ENCODE measurements around the gene CYBRD1. TPM values are rescaled to one million over a fixed set of nuclear protein-coding genes. Genes with fewer than 3 reads are reported as not detected.

CYBRD1 gene
- total and polyA plus RNA-seq, 10 of the 15 experiments (the other 5 are each of a cell fraction or from before 2014, with no cell fraction given) = 10.8 to 51.9 (median 29.6) TPM

DNA sequence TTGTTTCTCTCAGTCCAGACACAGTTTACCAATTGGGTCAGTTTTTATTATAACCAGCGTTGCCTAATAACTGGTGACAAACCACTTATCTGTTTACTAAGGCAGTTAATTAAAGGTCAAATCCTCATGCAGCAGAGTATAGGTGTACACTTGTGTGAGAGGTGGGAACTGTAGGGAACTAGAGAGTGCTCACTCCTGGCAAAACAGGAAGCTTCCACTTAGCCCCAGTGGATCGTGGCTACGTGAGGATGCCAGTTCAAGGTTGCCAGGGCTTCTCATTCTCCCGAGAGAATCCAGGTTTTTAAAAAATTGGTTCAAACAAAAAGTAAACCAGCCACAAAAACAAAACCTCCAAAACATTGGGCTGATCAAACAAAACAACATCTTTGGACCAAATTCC, 8.1 kb downstream of the CYBRD1 start:
- ATAC-seq (peak; percentile 23; the same call in 2 of the 3 replicates), FAIRE-seq (no peak), DNase-seq (ENCODE audit: low read depth, low spot score) (no peak)
- RAD21 ChIA-PET (ENCODE audit: unreplicated experiment) = interaction anchor here (1.0 to 4.5 kb wide), 4 partner anchors 16 to 113 kb away, joined by 3 to 23 read pairs (median 5); no protein-coding TSS in a partner anchor
- POLR2A ChIA-PET = interaction anchor here (0.7 to 1.2 kb wide), 2 partner anchors 16 to 22 kb away, joined by 3 to 4 read pairs; no protein-coding TSS in a partner anchor
- Histone ChIP-seq H3K4me3 (peak overlapping the region; percentile 6; the same call in 1 of the 2 replicates), H3K36me3 (ENCODE audit: control insufficient read depth in 2 of 2, insufficient read depth in 2 of 2, low read length in 1 of 2) (no peaks in the 10 kb centered on the region; a peak in 1 of 4 replicates), H3K9ac (ENCODE audit: control insufficient read depth, insufficient read depth, low read length) (0 out of 2 replicates have a peak overlapping the region, but pooled peaks have one; percentile 2), H4K20me1 (ENCODE audit: control insufficient read depth, insufficient read depth) (no peaks in the 10 kb centered on the region), H2AFZ (ENCODE audit: control insufficient read depth, low read depth, low read length) (peak overlapping the region; percentile 19), H3K4me2 (ENCODE audit: control insufficient read depth, insufficient read depth) (peak overlapping the region; percentile 58), H3K27ac (ENCODE audit: control insufficient read depth, insufficient read depth) (peak overlapping the region; percentile 57), H3K4me1 (ENCODE audit: control insufficient read depth, insufficient read depth, low read length) (peaks cover 11% of the 10 kb centered on the region), H3K27me3 (replicated peaks in 1 of 2; ENCODE audit: control insufficient read depth in 2 of 2, insufficient read depth in 2 of 2, low read length in 1 of 2) (no peaks in the 10 kb centered on the region), H3K9me3 (replicated peaks; ENCODE audit: control insufficient read depth, insufficient read depth, low read length) (peaks cover 3% of the 10 kb centered on the region; the same call in 2 of the 3 replicates), H3K79me2 (ENCODE audit: control insufficient read depth, insufficient read depth, low read length) (peaks cover 66% of the 10 kb centered on the region)
- intact Hi-C loops (cut with micrococcal nuclease; ENCODE audit: unreplicated experiment) = no loop called here
- in situ Hi-C loops (cut with MboI) = no loop called here
- no TSS peak for BruUV-seq (replicated peaks)
- CTCF ChIA-PET = interaction anchor here (0.6 to 3.7 kb wide), 9 partner anchors 9 to 114 kb away, joined by 3 to 17 read pairs (median 6); partner anchors contain the start of gene CYBRD1
- 38% methylated on average over 4 of the region's 4 CpGs for WGBS (ENCODE audit: insufficient coverage, insufficient replicate concordance, low lambda C conversion rate, missing lambda C conversion rate)
- SMC1A ChIA-PET (ENCODE audit: uncharacterized antibody, unreplicated experiment) = interaction anchor here (0.6 to 5.8 kb wide), 10 partner anchors 9 to 174 kb away, joined by 3 to 33 read pairs (median 4); partner anchors contain the start of gene CYBRD1
- TF ChIP-seq, protein P1, sequence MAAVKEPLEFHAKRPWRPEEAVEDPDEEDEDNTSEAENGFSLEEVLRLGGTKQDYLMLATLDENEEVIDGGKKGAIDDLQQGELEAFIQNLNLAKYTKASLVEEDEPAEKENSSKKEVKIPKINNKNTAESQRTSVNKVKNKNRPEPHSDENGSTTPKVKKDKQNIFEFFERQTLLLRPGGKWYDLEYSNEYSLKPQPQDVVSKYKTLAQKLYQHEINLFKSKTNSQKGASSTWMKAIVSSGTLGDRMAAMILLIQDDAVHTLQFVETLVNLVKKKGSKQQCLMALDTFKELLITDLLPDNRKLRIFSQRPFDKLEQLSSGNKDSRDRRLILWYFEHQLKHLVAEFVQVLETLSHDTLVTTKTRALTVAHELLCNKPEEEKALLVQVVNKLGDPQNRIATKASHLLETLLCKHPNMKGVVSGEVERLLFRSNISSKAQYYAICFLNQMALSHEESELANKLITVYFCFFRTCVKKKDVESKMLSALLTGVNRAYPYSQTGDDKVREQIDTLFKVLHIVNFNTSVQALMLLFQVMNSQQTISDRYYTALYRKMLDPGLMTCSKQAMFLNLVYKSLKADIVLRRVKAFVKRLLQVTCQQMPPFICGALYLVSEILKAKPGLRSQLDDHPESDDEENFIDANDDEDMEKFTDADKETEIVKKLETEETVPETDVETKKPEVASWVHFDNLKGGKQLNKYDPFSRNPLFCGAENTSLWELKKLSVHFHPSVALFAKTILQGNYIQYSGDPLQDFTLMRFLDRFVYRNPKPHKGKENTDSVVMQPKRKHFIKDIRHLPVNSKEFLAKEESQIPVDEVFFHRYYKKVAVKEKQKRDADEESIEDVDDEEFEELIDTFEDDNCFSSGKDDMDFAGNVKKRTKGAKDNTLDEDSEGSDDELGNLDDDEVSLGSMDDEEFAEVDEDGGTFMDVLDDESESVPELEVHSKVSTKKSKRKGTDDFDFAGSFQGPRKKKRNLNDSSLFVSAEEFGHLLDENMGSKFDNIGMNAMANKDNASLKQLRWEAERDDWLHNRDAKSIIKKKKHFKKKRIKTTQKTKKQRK (IDR thresholded peaks at IDR 0.05; ENCODE audit: low read depth, low read length) = no peak
- no peak for TF ChIP-seq POLR2AphosphoS5 (IDR thresholded peaks at IDR 0.05; ENCODE audit: low read length)
- no peak for TF ChIP-seq SUZ12 (IDR thresholded peaks at IDR 0.05; ENCODE audit: unreplicated experiment)
- TF ChIP-seq TBL1XR1 (IDR thresholded peaks at IDR 0.05; ENCODE audit: low read depth, low read length) = no peak
- TF ChIP-seq, protein P2, sequence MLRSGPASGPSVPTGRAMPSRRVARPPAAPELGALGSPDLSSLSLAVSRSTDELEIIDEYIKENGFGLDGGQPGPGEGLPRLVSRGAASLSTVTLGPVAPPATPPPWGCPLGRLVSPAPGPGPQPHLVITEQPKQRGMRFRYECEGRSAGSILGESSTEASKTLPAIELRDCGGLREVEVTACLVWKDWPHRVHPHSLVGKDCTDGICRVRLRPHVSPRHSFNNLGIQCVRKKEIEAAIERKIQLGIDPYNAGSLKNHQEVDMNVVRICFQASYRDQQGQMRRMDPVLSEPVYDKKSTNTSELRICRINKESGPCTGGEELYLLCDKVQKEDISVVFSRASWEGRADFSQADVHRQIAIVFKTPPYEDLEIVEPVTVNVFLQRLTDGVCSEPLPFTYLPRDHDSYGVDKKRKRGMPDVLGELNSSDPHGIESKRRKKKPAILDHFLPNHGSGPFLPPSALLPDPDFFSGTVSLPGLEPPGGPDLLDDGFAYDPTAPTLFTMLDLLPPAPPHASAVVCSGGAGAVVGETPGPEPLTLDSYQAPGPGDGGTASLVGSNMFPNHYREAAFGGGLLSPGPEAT (IDR thresholded peaks at IDR 0.05; ENCODE audit: low read depth) = no peak
- TF ChIP-seq RELA (IDR thresholded peaks at IDR 0.05; ENCODE audit: borderline replicate concordance, partially characterized antibody) = no peak
- TF ChIP-seq BMI1 (IDR thresholded peaks at IDR 0.05; ENCODE audit: borderline replicate concordance) = no peak
- TF ChIP-seq, protein P3, sequence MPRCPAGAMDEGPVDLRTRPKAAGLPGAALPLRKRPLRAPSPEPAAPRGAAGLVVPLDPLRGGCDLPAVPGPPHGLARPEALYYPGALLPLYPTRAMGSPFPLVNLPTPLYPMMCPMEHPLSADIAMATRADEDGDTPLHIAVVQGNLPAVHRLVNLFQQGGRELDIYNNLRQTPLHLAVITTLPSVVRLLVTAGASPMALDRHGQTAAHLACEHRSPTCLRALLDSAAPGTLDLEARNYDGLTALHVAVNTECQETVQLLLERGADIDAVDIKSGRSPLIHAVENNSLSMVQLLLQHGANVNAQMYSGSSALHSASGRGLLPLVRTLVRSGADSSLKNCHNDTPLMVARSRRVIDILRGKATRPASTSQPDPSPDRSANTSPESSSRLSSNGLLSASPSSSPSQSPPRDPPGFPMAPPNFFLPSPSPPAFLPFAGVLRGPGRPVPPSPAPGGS (IDR thresholded peaks at IDR 0.05; ENCODE audit: borderline replicate concordance, insufficient read depth, low read depth, low read length, poor library complexity, severe bottlenecking) = no peak
- TF ChIP-seq, protein P4, sequence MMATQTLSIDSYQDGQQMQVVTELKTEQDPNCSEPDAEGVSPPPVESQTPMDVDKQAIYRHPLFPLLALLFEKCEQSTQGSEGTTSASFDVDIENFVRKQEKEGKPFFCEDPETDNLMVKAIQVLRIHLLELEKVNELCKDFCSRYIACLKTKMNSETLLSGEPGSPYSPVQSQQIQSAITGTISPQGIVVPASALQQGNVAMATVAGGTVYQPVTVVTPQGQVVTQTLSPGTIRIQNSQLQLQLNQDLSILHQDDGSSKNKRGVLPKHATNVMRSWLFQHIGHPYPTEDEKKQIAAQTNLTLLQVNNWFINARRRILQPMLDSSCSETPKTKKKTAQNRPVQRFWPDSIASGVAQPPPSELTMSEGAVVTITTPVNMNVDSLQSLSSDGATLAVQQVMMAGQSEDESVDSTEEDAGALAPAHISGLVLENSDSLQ (IDR thresholded peaks at IDR 0.05) = no peak
- TF ChIP-seq, protein P5, sequence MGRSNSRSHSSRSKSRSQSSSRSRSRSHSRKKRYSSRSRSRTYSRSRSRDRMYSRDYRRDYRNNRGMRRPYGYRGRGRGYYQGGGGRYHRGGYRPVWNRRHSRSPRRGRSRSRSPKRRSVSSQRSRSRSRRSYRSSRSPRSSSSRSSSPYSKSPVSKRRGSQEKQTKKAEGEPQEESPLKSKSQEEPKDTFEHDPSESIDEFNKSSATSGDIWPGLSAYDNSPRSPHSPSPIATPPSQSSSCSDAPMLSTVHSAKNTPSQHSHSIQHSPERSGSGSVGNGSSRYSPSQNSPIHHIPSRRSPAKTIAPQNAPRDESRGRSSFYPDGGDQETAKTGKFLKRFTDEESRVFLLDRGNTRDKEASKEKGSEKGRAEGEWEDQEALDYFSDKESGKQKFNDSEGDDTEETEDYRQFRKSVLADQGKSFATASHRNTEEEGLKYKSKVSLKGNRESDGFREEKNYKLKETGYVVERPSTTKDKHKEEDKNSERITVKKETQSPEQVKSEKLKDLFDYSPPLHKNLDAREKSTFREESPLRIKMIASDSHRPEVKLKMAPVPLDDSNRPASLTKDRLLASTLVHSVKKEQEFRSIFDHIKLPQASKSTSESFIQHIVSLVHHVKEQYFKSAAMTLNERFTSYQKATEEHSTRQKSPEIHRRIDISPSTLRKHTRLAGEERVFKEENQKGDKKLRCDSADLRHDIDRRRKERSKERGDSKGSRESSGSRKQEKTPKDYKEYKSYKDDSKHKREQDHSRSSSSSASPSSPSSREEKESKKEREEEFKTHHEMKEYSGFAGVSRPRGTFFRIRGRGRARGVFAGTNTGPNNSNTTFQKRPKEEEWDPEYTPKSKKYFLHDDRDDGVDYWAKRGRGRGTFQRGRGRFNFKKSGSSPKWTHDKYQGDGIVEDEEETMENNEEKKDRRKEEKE (IDR thresholded peaks at IDR 0.05) = no peak
- no peak for TF ChIP-seq POU2F2 (IDR thresholded peaks at IDR 0.05; ENCODE audit: borderline replicate concordance, low read depth, low read length)
- TF ChIP-seq BACH1 (IDR thresholded peaks at IDR 0.05; ENCODE audit: borderline replicate concordance) = no peak
